IMR-90 (cell line): ENCODE data around the gene ASB6. TPM values are rescaled to one million over a fixed set of nuclear protein-coding genes. Genes with fewer than 3 reads are reported as not detected.
A peak's percentile ranks its signal among the peaks of the same experiment; 100 is the strongest.

ENCODE experiments used
- ATAC-seq: fragments of 200-7000 bp; cut with Tn5 transposase; 2 replicates; pipeline ENCODE4 v1.9.1; 2020; ENCODE audit warnings: low read depth, mild to moderate bottlenecking, moderate library complexity
- BruUV-seq: library from RNA; stranded (reverse); fragments of 400-500 nt; replicated peaks from 2 replicates; lab custom pipeline; 2021; lab: Mats Ljungman, UMichigan
- CTCF ChIA-PET: fragments of 300-600 bp; formaldehyde crosslinking; extraction: SDS; loops from one replicate; lab custom pipeline; 2021; ENCODE audit warnings: antibody characterized with exemption; lab: Yijun Ruan, JAX
- POLR2A ChIA-PET: fragments of 300-600 bp; sonication (Branson Sonifier 250); formaldehyde crosslinking; loops from one replicate; lab custom pipeline; 2022; ENCODE audit warnings: antibody characterized with exemption; ENCODE audit not compliant: unreplicated experiment; lab: Charles Lee
- DNase-seq: peaks from one replicate; pipeline ENCODE4 v3.0.0; 2013
- H2AFZ ChIP-seq: replicated peaks from 2 replicates; pipeline ENCODE3; 2013; ENCODE audit warnings: low read length, mild to moderate bottlenecking; ENCODE audit not compliant: poor library complexity
- H2AK5ac ChIP-seq: 2 replicates; pipeline ENCODE4 v1.6.1; 2013; ENCODE audit warnings: low read depth, low read length, inconsistent platforms
- H2AK9ac ChIP-seq: replicated peaks from 2 replicates; pipeline ENCODE3; 2013; ENCODE audit warnings: mild to moderate bottlenecking, low read depth, low read length, moderate library complexity; ENCODE audit not compliant: poor library complexity
- H2BK120ac ChIP-seq: 2 replicates; pipeline ENCODE4 v1.6.1; 2013; ENCODE audit warnings: low read depth, low read length, inconsistent platforms
- H2BK15ac ChIP-seq: 3 replicates; pipeline ENCODE4 v1.6.1; 2013; ENCODE audit warnings: low read depth, low read length, inconsistent platforms
- H2BK20ac ChIP-seq: 2 replicates; pipeline ENCODE4 v1.6.1; 2013; ENCODE audit warnings: low read depth, mild to moderate bottlenecking, inconsistent platforms, low read length, moderate library complexity
- H2BK5ac ChIP-seq: 2 replicates; pipeline ENCODE4 v1.6.1; 2013; ENCODE audit warnings: mild to moderate bottlenecking, low read depth, low read length, inconsistent platforms; ENCODE audit not compliant: poor library complexity, severe bottlenecking
- H3K14ac ChIP-seq: replicated peaks from 2 replicates; pipeline ENCODE4 v1.6.1; 2013; ENCODE audit warnings: low read depth, low read length, inconsistent platforms
- H3K18ac ChIP-seq: 2 replicates; pipeline ENCODE4 v1.6.1; 2013; ENCODE audit warnings: low read depth, low read length, control low read depth
- H3K23ac ChIP-seq: 2 replicates; pipeline ENCODE4 v1.6.1; 2013; ENCODE audit warnings: low read depth, low read length, inconsistent platforms
- H3K27ac ChIP-seq: 2 replicates; pipeline ENCODE4 v1.5.1; 2013; ENCODE audit warnings: mild to moderate bottlenecking, control low read depth, low read length; ENCODE audit not compliant: insufficient read depth
- H3K27me3 ChIP-seq: 2 replicates; pipeline ENCODE4 v1.6.1; 2013; ENCODE audit warnings: low read length; ENCODE audit not compliant: control insufficient read depth, insufficient read depth
- H3K36me3 ChIP-seq: 2 replicates; pipeline ENCODE4 v1.6.1; 2013; ENCODE audit warnings: low read length, mixed read lengths; ENCODE audit not compliant: control insufficient read depth, insufficient read depth
- H3K4ac ChIP-seq: 2 replicates; pipeline ENCODE4 v1.6.1; 2013; ENCODE audit warnings: low read depth, low read length, inconsistent platforms
- H3K4me1 ChIP-seq: 2 replicates; pipeline ENCODE4 v1.6.1; 2013; ENCODE audit warnings: low read length, mixed read lengths; ENCODE audit not compliant: control insufficient read depth, insufficient read depth
- H3K4me2 ChIP-seq: 2 replicates; pipeline ENCODE4 v1.6.1; 2013; ENCODE audit warnings: low read depth, mild to moderate bottlenecking, control low read depth, low read length, moderate library complexity
- H3K4me3 ChIP-seq: 2 replicates; pipeline ENCODE4 v1.5.1; 2013; ENCODE audit warnings: low read depth, mild to moderate bottlenecking, control low read depth, low read length, moderate library complexity; ENCODE audit not compliant: insufficient read depth
- H3K56ac ChIP-seq: 2 replicates; pipeline ENCODE4 v1.6.1; 2013; ENCODE audit warnings: low read length, inconsistent platforms; ENCODE audit not compliant: insufficient read depth; ENCODE audit errors: extremely low read depth
- H3K79me1 ChIP-seq, 2 experiments: 2 replicates each; pipeline ENCODE4 v1.6.1; 2013; ENCODE audit warnings: low read length in 2 of 2, inconsistent platforms in 1 of 2, low read depth in 1 of 2
- H3K9ac ChIP-seq: 2 replicates; pipeline ENCODE4 v1.6.1; 2013; ENCODE audit warnings: low read depth, low read length, control low read depth
- H3K9me1 ChIP-seq: 2 replicates; pipeline ENCODE4 v1.6.1; 2013; ENCODE audit warnings: low read length, inconsistent platforms; ENCODE audit not compliant: insufficient read depth
- H3K9me3 ChIP-seq: 2 replicates; pipeline ENCODE4 v1.6.1; 2013; ENCODE audit warnings: low read length; ENCODE audit not compliant: control insufficient read depth, insufficient read depth
- H4K20me1 ChIP-seq: 2 replicates; pipeline ENCODE4 v1.6.1; 2013; ENCODE audit warnings: low read length, inconsistent platforms; ENCODE audit not compliant: insufficient read depth
- H4K5ac ChIP-seq: 2 replicates; pipeline ENCODE4 v1.6.1; 2013; ENCODE audit warnings: mild to moderate bottlenecking, low read depth, low read length, control low read depth
- H4K8ac ChIP-seq, 2 experiments: 2 replicates each; pipeline ENCODE4 v1.6.1; 2013; ENCODE audit warnings: low read depth in 2 of 2, low read length in 2 of 2, control low read depth in 1 of 2, inconsistent platforms in 1 of 2
- H4K91ac ChIP-seq: 2 replicates; pipeline ENCODE4 v1.6.1; 2013; ENCODE audit warnings: low read depth, low read length, inconsistent platforms; ENCODE audit not compliant: insufficient read depth
- BHLHE40 ChIP-seq: fragments of 150-350 bp; IDR thresholded peaks from 2 replicates; pipeline ENCODE4 v1.6.1; 2016; ENCODE audit warnings: mild to moderate bottlenecking, low read depth, low read length
- CEBPB ChIP-seq: IDR thresholded peaks from 2 replicates; pipeline ENCODE4 v1.6.1; 2012; ENCODE audit warnings: low read depth, low read length, improper control_type of control experiment
- CHD1 ChIP-seq: IDR thresholded peaks from 2 replicates; pipeline ENCODE4 v1.6.1; 2012; ENCODE audit warnings: low read depth, low read length, improper control_type of control experiment
- MAZ ChIP-seq: IDR thresholded peaks from 2 replicates; pipeline ENCODE4 v1.6.1; 2012; ENCODE audit warnings: low read depth, mild to moderate bottlenecking, low read length, improper control_type of control experiment, moderate library complexity, borderline replicate concordance
- NFE2L2 ChIP-seq: fragments of 150-350 bp; IDR thresholded peaks from 2 replicates; pipeline ENCODE4 v1.6.1; 2016; ENCODE audit warnings: low read depth, mild to moderate bottlenecking, low read length
- POLR2A ChIP-seq: IDR thresholded peaks from 2 replicates; pipeline ENCODE4 v1.6.1; 2012; ENCODE audit warnings: mild to moderate bottlenecking, low read depth, low read length
- RAD21 ChIP-seq: IDR thresholded peaks from 2 replicates; pipeline ENCODE4 v1.6.1; 2012; ENCODE audit warnings: low read length, improper control_type of control experiment
- RCOR1 ChIP-seq: IDR thresholded peaks from 2 replicates; pipeline ENCODE4 v1.6.1; 2012; ENCODE audit warnings: mild to moderate bottlenecking, low read length, improper control_type of control experiment; ENCODE audit not compliant: insufficient replicate concordance
- RFX5 ChIP-seq: IDR thresholded peaks from 2 replicates; pipeline ENCODE4 v1.8.0; 2012; ENCODE audit warnings: low read depth, mild to moderate bottlenecking, low read length, moderate library complexity
- SMC3 ChIP-seq: fragments of 150-350 bp; IDR thresholded peaks from 2 replicates; pipeline ENCODE4 v1.6.1; 2016; ENCODE audit warnings: low read depth, mild to moderate bottlenecking, antibody characterized with exemption, low read length, moderate library complexity
- WGBS, 2 experiments: methylation state at CpG; one replicate each; pipeline versions ENCODE4 v1.1.5 to v1.1.7; 2013; ENCODE audit warnings: missing lambda C conversion rate in 2 of 2; ENCODE audit not compliant: insufficient read length in 1 of 2; ENCODE audit errors: extremely low coverage in 2 of 2; 5-methylcytosine and 5-hydroxymethylcytosine counted together
- dilution Hi-C: fragments of 300-500 bp; cut with HindIII; formaldehyde crosslinking; loops from one replicate; pipeline ENCODE4 v1.14.3; 2018; ENCODE audit warnings: low sequenced_read_pairs; ENCODE audit not compliant: unreplicated experiment
- in situ Hi-C: fragments of 300-500 bp; cut with MboI; formaldehyde crosslinking; loops from 3 replicates; pipeline ENCODE4 v1.14.3; 2019; ENCODE audit warnings: low sequenced_read_pairs, inconsistent platforms, mixed read lengths
- intact Hi-C: fragments of 100-400 bp; cut with micrococcal nuclease; formaldehyde crosslinking; loops from 2 replicates; pipeline ENCODE4 v1.10.0; 2022
- polyA plus RNA-seq, 3 experiments: library from polyadenylated mRNA; depleted of rRNA; stranded (reverse); fragments of >200 nt; gene quantifications; 2 replicates each; pipeline ENCODE4 v1.2.3, GENCODE V29; 2012; ENCODE audit warnings: low replicate concordance in 1 of 3
- total RNA-seq: library from RNA; depleted of rRNA; stranded (reverse); fragments of >200 nt; gene quantifications from 2 replicates; pipeline ENCODE4 v1.2.3, GENCODE V29; 2012
- TF ChIP-seq, protein P1 (sequence below): conservative IDR thresholded peaks from 2 replicates; pipeline ENCODE4 v1.5.1; 2012; ENCODE audit warnings: mild to moderate bottlenecking, low read depth, low read length, improper control_type of control experiment

Gene ASB6
- total and polyA plus RNA-seq, 2 of the 4 experiments (the other 2 are of a cell fraction): 9.7 to 28.9 TPM

DNA sequence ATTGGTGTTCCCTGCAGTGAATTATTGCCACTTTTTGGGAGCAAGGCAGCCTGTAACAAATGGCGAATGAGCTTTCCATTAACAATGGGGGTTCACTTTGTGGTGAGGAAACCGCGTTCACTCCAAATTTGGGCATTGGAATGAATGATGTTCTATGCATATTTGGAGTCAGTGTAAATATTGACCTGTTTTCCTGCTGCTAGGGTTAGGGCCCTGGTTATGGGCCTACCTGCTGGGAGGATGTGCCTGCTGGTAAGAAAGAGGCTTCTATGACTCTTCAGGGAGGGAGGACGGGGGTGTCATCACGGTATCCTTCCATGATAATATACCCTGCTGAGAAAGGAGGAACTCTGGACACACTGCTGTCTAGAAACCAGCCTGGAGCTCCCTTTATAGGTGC, 50.0 kb downstream of the ASB6 start:
- H2BK5ac ChIP-seq: no peak overlapping the region
- peak overlapping the region; percentile 48 for H2AFZ ChIP-seq
- H3K4me2 ChIP-seq: no peak overlapping the region
- H3K27me3 ChIP-seq: no peaks in the 10 kb centered on the region
- peaks cover 9% of the 10 kb centered on the region for H3K4me1 ChIP-seq
- no peak overlapping the region for H3K18ac ChIP-seq
- H2AK5ac ChIP-seq: peak overlapping the region; percentile 43; the same call in 1 of the 2 replicates
- no peak overlapping the region for H3K23ac ChIP-seq
- no peaks in the 10 kb centered on the region for H4K20me1 ChIP-seq
- H3K4ac ChIP-seq: 0 out of 2 replicates have a peak overlapping the region, but pooled peaks have one; percentile 22
- no peak for TF ChIP-seq SMC3
- TF ChIP-seq NFE2L2: no peak
- no peak for TF ChIP-seq CEBPB
- TF ChIP-seq CHD1: no peak
- TF ChIP-seq, protein P1, sequence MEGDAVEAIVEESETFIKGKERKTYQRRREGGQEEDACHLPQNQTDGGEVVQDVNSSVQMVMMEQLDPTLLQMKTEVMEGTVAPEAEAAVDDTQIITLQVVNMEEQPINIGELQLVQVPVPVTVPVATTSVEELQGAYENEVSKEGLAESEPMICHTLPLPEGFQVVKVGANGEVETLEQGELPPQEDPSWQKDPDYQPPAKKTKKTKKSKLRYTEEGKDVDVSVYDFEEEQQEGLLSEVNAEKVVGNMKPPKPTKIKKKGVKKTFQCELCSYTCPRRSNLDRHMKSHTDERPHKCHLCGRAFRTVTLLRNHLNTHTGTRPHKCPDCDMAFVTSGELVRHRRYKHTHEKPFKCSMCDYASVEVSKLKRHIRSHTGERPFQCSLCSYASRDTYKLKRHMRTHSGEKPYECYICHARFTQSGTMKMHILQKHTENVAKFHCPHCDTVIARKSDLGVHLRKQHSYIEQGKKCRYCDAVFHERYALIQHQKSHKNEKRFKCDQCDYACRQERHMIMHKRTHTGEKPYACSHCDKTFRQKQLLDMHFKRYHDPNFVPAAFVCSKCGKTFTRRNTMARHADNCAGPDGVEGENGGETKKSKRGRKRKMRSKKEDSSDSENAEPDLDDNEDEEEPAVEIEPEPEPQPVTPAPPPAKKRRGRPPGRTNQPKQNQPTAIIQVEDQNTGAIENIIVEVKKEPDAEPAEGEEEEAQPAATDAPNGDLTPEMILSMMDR: no peak
- no peak for TF ChIP-seq RCOR1
- TF ChIP-seq RAD21: no peak
- TF ChIP-seq BHLHE40: no peak
- no peak for TF ChIP-seq RFX5
- no peak for TF ChIP-seq POLR2A
- no peak for TF ChIP-seq MAZ
- no peak overlapping the region for H4K91ac ChIP-seq
- peak overlapping the region; percentile 63 for H2AK9ac ChIP-seq
- BruUV-seq: no TSS peak
- CTCF ChIA-PET: no interaction called here
- no peak overlapping the region for H2BK20ac ChIP-seq
- ATAC-seq (no peak), DNase-seq (no peak)
- no peaks in the 10 kb centered on the region for H3K9me3 ChIP-seq
- H3K79me1 ChIP-seq: no peaks in the 10 kb centered on the region; a peak in 1 of 4 replicates
- H2BK15ac ChIP-seq: no peak overlapping the region
- H2BK120ac ChIP-seq: no peak overlapping the region
- no peak overlapping the region for H3K9ac ChIP-seq
- H4K8ac ChIP-seq: no peak overlapping the region
- no peak overlapping the region for H3K56ac ChIP-seq
- H4K5ac ChIP-seq: no peak overlapping the region
- intact Hi-C loops (no loop called here), dilution Hi-C loops (no loop called here), in situ Hi-C loops (no loop called here)
- no peak overlapping the region for H3K14ac ChIP-seq
- peaks cover 6% of the 10 kb centered on the region for H3K9me1 ChIP-seq
- 59% methylated on average over 3 of the region's 5 CpGs; no CpG with 5 or more reads in 1 of the 2 experiments for WGBS, 2 experiments
- H3K27ac ChIP-seq: no peak overlapping the region
- H3K36me3 ChIP-seq: no peaks in the 10 kb centered on the region
- H3K4me3 ChIP-seq: no peak overlapping the region
- POLR2A ChIA-PET: no interaction called here
